ENCODE results near the gene HNF1B. TPM values are rescaled to one million over a fixed set of nuclear protein-coding genes. Genes with fewer than 3 reads are reported as not detected.

HNF1B gene
- total RNA-seq, 1 donor = not detected

GRCh38 chr17:37643869-37644268, 101.0 kb downstream of the HNF1B start:
- Histone ChIP-seq H3K4me1 (ENCODE audit: insufficient read depth, low read length) (peaks cover 24% of the 10 kb centered on the region), H4K20me1 (ENCODE audit: insufficient read depth, low read length) (peaks cover 5% of the 10 kb centered on the region), H3K4me2 (ENCODE audit: insufficient read depth, low read length) (peak overlapping the region; percentile 96), H3K79me2 (ENCODE audit: insufficient read depth, low read length) (peaks cover 39% of the 10 kb centered on the region), H3K27me3 (ENCODE audit: insufficient read depth, low read length) (peaks cover 17% of the 10 kb centered on the region), H3K36me3 (ENCODE audit: insufficient read depth, low read length) (peaks cover 7% of the 10 kb centered on the region), H2AFZ (ENCODE audit: low read length) (peak overlapping the region; percentile 96), H3K4me3 (ENCODE audit: insufficient read depth, low read length) (peak overlapping the region; percentile 89), H3K9me3 (ENCODE audit: low read depth, low read length) (no peaks in the 10 kb centered on the region), H3K27ac (ENCODE audit: low read depth, low read length) (peak overlapping the region; percentile 92)
- no peak for TF ChIP-seq CTCF (IDR thresholded peaks at IDR 0.05; ENCODE audit: extremely low read depth, low read depth, low read length)
- DNase-seq (ENCODE audit: insufficient read length, low spot score, missing footprints) = no peak

GRCh38 chr17:37643118-37643766, 101.6 kb downstream of the HNF1B start, which contains the start of gene DDX52:
DDX52 (minus strand) TSS chr17:37643446; CDS start chr17:37643420, 26 bp downstream.
- Histone ChIP-seq H3K79me2 (ENCODE audit: insufficient read depth, low read length) (peaks cover 42% of the 10 kb centered on the region), H3K9me3 (ENCODE audit: low read depth, low read length) (no peaks in the 10 kb centered on the region), H3K4me2 (ENCODE audit: insufficient read depth, low read length) (peak within 1 kb of the TSS; percentile 96), H2AFZ (ENCODE audit: low read length) (peak within 1 kb of the TSS; percentile 96), H3K36me3 (ENCODE audit: insufficient read depth, low read length) (peaks cover 7% of the 10 kb centered on the region), H3K4me3 (ENCODE audit: insufficient read depth, low read length) (peak within 1 kb of the TSS; percentile 89), H4K20me1 (ENCODE audit: insufficient read depth, low read length) (peaks cover 5% of the 10 kb centered on the region), H3K4me1 (ENCODE audit: insufficient read depth, low read length) (peaks cover 20% of the 10 kb centered on the region), H3K27ac (ENCODE audit: low read depth, low read length) (peak within 1 kb of the TSS; percentile 92), H3K27me3 (ENCODE audit: insufficient read depth, low read length) (peaks cover 17% of the 10 kb centered on the region)
- no peak for TF ChIP-seq CTCF (IDR thresholded peaks at IDR 0.05; ENCODE audit: extremely low read depth, low read depth, low read length)
- peak; percentile 90 for DNase-seq (ENCODE audit: insufficient read length, low spot score, missing footprints)

GRCh38 chr17:37642681-37643080, 102.2 kb downstream of the HNF1B start:
- Histone ChIP-seq H4K20me1 (ENCODE audit: insufficient read depth, low read length) (peaks cover 5% of the 10 kb centered on the region), H3K4me2 (ENCODE audit: insufficient read depth, low read length) (peak overlapping the region; percentile 96), H3K36me3 (ENCODE audit: insufficient read depth, low read length) (peaks cover 7% of the 10 kb centered on the region), H3K79me2 (ENCODE audit: insufficient read depth, low read length) (peaks cover 48% of the 10 kb centered on the region), H3K4me3 (ENCODE audit: insufficient read depth, low read length) (peak overlapping the region; percentile 89), H2AFZ (ENCODE audit: low read length) (peak overlapping the region; percentile 96), H3K4me1 (ENCODE audit: insufficient read depth, low read length) (peaks cover 15% of the 10 kb centered on the region), H3K27me3 (ENCODE audit: insufficient read depth, low read length) (peaks cover 17% of the 10 kb centered on the region), H3K9me3 (ENCODE audit: low read depth, low read length) (no peaks in the 10 kb centered on the region), H3K27ac (ENCODE audit: low read depth, low read length) (peak overlapping the region; percentile 92)
- DNase-seq (ENCODE audit: insufficient read length, low spot score, missing footprints) = peak; percentile 46
- no peak for TF ChIP-seq CTCF (IDR thresholded peaks at IDR 0.05; ENCODE audit: extremely low read depth, low read depth, low read length)

GRCh38 chr17:37640015-37640414, 104.8 kb downstream of the HNF1B start:
- Histone ChIP-seq H3K4me2 (ENCODE audit: insufficient read depth, low read length) (no peak overlapping the region), H3K27ac (ENCODE audit: low read depth, low read length) (no peak overlapping the region), H4K20me1 (ENCODE audit: insufficient read depth, low read length) (peaks cover 7% of the 10 kb centered on the region), H3K27me3 (ENCODE audit: insufficient read depth, low read length) (peaks cover 9% of the 10 kb centered on the region), H3K79me2 (ENCODE audit: insufficient read depth, low read length) (peaks cover 64% of the 10 kb centered on the region), H3K36me3 (ENCODE audit: insufficient read depth, low read length) (peaks cover 7% of the 10 kb centered on the region), H3K4me1 (ENCODE audit: insufficient read depth, low read length) (peaks cover 15% of the 10 kb centered on the region), H3K9me3 (ENCODE audit: low read depth, low read length) (no peaks in the 10 kb centered on the region), H2AFZ (ENCODE audit: low read length) (no peak overlapping the region), H3K4me3 (ENCODE audit: insufficient read depth, low read length) (no peak overlapping the region)
- no peak for DNase-seq (ENCODE audit: insufficient read length, low spot score, missing footprints)
- TF ChIP-seq CTCF (IDR thresholded peaks at IDR 0.05; ENCODE audit: extremely low read depth, low read depth, low read length) = no peak

Measured in osteoblast (primary cell).